Neural crest cell (in vitro differentiated cells): ENCODE measurements around the gene PLAAT3. TPM values are rescaled to one million over a fixed set of nuclear protein-coding genes. Genes with fewer than 3 reads are reported as not detected.

ENCODE experiments used
- DNase-seq: peaks from one replicate; pipeline ENCODE4 v3.0.0; 2021; ENCODE audit warnings: low read depth, mixed read lengths, low spot score
- H3K27ac Mint-ChIP-seq: one replicate; pipeline ENCODE4 v1.8.0; 2021; ENCODE audit warnings: mild to moderate bottlenecking, mixed read lengths; ENCODE audit not compliant: unreplicated experiment
- H3K27me3 Mint-ChIP-seq: 2 replicates; pipeline ENCODE4 v1.8.0; 2021; ENCODE audit warnings: low read depth, mild to moderate bottlenecking, mixed read lengths
- H3K36me3 Mint-ChIP-seq: 2 replicates; pipeline ENCODE4 v1.8.0; 2021; ENCODE audit warnings: low read depth, mild to moderate bottlenecking, mixed read lengths
- H3K4me1 Mint-ChIP-seq: 2 replicates; pipeline ENCODE4 v1.8.0; 2021; ENCODE audit warnings: mixed read lengths
- H3K4me3 Mint-ChIP-seq: one replicate; pipeline ENCODE4 v1.8.0; 2021; ENCODE audit warnings: mild to moderate bottlenecking, mixed read lengths
- H3K9me3 Mint-ChIP-seq: 2 replicates; pipeline ENCODE4 v1.8.0; 2021; ENCODE audit warnings: mixed read lengths
- long read RNA-seq: library from polyadenylated mRNA; unstranded; transcript quantifications from one replicate; pipeline ENCODE4 v2.0.0, GENCODE V29; 2020
- total RNA-seq: library from RNA; stranded (reverse); gene quantifications from 2 replicates; pipeline ENCODE4 v1.2.1, GENCODE V29; 2021
- TF ChIP-seq, protein P1 (sequence below): fragments of 200-600 bp; sonication (generic); conservative IDR thresholded peaks from 2 replicates; pipeline ENCODE4 v1.5.0; 2021; ENCODE audit warnings: antibody characterized with exemption, mild to moderate bottlenecking

Gene PLAAT3
- total RNA-seq = 4.1 and 4.3 TPM in 2 replicates
- long read RNA-seq, partial matches to known transcripts = 0 of 10 reads
- long read RNA-seq, other reads (novel, unspliced or antisense) = 2 of 10 reads

DNA sequence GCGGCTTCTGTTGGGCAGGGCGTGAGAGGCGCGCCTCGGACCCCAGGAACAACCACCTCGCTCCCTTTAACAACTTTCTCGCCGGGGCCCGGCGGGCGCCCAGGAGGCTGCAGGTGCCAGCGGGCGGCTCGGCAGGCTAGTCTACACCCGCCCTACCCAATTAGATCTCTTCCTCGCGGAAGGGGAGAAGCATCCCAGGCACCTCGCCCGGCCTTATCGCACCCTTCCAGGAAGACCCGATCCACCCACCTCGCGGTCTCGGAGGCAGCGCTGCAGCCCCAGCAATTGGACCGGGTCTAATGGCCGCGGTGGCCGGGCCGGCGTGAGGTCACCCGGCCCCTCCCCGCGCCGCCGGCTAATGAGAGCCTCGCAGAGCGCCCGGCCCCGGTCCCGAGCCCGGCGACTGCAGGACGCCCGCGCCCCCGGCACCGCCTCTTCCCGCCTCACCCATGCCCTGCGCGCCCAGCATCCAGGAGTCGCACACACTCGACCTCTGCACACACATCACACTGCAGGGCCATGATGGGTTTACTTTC lies at the start of gene PLAAT3:
PLAAT3 (minus strand) TSS at position 298 of the 536 bp plus-strand sequence. CDS start 419 bp downstream, outside the sequence.
- H3K4me1 Mint-ChIP-seq = peaks cover 22% of the 10 kb centered on the region
- peak within 1 kb of the TSS; percentile 84 for H3K4me3 Mint-ChIP-seq
- no peak within 1 kb of the TSS for H3K27ac Mint-ChIP-seq
- no peaks in the 10 kb centered on the region for H3K36me3 Mint-ChIP-seq
- TF ChIP-seq, protein P1, sequence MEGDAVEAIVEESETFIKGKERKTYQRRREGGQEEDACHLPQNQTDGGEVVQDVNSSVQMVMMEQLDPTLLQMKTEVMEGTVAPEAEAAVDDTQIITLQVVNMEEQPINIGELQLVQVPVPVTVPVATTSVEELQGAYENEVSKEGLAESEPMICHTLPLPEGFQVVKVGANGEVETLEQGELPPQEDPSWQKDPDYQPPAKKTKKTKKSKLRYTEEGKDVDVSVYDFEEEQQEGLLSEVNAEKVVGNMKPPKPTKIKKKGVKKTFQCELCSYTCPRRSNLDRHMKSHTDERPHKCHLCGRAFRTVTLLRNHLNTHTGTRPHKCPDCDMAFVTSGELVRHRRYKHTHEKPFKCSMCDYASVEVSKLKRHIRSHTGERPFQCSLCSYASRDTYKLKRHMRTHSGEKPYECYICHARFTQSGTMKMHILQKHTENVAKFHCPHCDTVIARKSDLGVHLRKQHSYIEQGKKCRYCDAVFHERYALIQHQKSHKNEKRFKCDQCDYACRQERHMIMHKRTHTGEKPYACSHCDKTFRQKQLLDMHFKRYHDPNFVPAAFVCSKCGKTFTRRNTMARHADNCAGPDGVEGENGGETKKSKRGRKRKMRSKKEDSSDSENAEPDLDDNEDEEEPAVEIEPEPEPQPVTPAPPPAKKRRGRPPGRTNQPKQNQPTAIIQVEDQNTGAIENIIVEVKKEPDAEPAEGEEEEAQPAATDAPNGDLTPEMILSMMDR = no peak
- peak; percentile 45 for DNase-seq
- H3K9me3 Mint-ChIP-seq = no peaks in the 10 kb centered on the region
- peaks cover 59% of the 10 kb centered on the region for H3K27me3 Mint-ChIP-seq

DNA sequence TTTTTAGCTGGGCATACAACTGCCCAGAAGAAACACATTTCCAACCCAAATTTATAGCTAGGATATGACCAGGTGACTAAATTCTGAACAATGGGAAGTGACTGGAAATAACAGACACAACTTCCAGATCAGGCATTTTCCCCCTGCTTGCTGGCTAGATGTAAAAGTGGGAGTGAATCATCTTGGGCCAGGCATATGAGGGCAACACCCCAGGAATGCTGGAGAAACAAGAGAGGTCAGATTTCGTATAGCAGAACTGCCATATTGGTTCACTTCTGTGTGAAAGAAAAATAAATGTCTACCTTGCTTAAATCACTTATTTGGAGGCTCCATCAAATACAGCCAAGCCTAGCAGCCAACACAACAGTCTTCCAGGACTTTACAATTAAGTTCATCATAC lies 49.6 kb upstream of the PLAAT3 start:
- H3K36me3 Mint-ChIP-seq = no peaks in the 10 kb centered on the region
- DNase-seq = no peak
- peaks cover 7% of the 10 kb centered on the region for H3K4me1 Mint-ChIP-seq
- TF ChIP-seq, protein P1 = no peak
- H3K27ac Mint-ChIP-seq = no peak overlapping the region
- no peak overlapping the region for H3K4me3 Mint-ChIP-seq
- H3K27me3 Mint-ChIP-seq = no peaks in the 10 kb centered on the region
- H3K9me3 Mint-ChIP-seq = no peaks in the 10 kb centered on the region

DNA sequence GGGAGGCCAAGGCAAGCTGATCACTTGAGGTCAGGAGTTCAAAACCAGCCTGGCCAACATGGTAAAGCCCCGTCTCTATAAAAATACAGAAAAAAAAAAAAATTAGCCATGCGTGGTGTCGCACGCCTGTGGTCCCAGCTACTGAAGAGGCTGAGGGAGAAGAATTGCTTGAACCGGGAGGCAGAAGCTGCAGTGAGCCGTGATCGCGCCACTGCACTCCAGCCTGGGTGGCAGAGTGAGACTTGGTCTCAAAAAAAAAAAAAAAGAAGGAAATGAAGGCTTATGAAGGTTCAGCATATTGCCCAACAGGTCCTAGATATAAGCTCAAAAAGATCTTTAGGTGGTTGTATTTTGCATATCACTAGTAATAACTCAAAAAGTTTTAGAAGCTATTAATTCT lies 46.7 kb upstream of the PLAAT3 start:
- H3K36me3 Mint-ChIP-seq = no peaks in the 10 kb centered on the region
- TF ChIP-seq, protein P1 = no peak

DNA sequence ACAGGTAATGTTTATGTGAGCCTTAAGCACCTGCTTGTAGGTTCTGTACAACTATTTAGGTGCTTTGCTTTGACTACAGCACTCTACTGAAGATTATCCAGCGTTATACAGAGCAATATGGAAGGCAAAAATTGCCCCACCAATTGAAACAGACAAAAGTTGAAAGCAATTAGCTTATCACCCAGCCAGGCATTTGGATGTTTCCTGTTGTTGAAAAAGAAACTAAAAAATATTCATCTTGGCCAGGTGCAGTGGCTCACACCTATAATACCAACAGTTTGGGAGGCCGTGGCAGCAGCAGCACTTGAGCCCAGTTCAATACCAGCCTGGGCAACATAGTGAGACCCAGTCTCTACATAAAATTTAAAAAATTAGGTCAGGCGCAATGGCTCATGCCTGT lies 38.4 kb upstream of the PLAAT3 start:
- TF ChIP-seq, protein P1 = no peak
- no peak overlapping the region for H3K27ac Mint-ChIP-seq
- no peak overlapping the region for H3K4me3 Mint-ChIP-seq
- no peaks in the 10 kb centered on the region for H3K4me1 Mint-ChIP-seq
- peaks cover 4% of the 10 kb centered on the region for H3K36me3 Mint-ChIP-seq
- no peaks in the 10 kb centered on the region for H3K27me3 Mint-ChIP-seq
- H3K9me3 Mint-ChIP-seq = no peaks in the 10 kb centered on the region
- no peak for DNase-seq

More for the DNA sequence above, 46.7 kb upstream of the PLAAT3 start:
- no peak overlapping the region for H3K27ac Mint-ChIP-seq
- DNase-seq = no peak
- H3K9me3 Mint-ChIP-seq = no peaks in the 10 kb centered on the region
- H3K4me3 Mint-ChIP-seq = no peak overlapping the region
- H3K4me1 Mint-ChIP-seq = peaks cover 4% of the 10 kb centered on the region
- H3K27me3 Mint-ChIP-seq = no peaks in the 10 kb centered on the region

DNA sequence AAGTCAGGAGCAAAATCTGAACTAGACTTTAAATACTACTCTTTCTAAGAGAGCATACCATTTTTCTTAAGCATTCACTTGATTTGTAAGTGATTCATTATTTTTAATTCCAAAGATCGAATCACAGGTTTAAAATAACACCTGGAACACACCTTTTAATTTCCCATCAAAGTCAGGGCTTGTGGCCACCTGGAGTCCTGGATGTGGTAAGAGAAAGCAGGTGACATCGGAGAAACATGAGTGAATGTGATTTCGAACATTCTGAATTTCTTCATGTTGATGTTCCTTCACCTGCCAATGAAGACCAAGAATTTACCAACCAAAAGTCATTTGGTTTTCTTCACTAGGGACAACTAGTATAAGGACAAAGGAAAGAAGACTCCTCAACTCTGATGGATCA lies 29.0 kb upstream of the PLAAT3 start:
- Mint-ChIP-seq H3K4me1 (no peaks in the 10 kb centered on the region), H3K4me3 (no peak overlapping the region), H3K27me3 (no peaks in the 10 kb centered on the region), H3K36me3 (peaks cover 3% of the 10 kb centered on the region), H3K27ac (no peak overlapping the region), H3K9me3 (no peaks in the 10 kb centered on the region)
- TF ChIP-seq, protein P1 = no peak
- DNase-seq = no peak
